ENCODE measurements around the gene FAM110D. TPM values are rescaled to one million over a fixed set of nuclear protein-coding genes. Genes with fewer than 3 reads are reported as not detected.

FAM110D gene
- total and polyA plus RNA-seq, 2 of the 8 experiments (the other 6 are each of a cell fraction or from before 2014, with no cell fraction given), result 0.21 to 0.48 TPM

DNA sequence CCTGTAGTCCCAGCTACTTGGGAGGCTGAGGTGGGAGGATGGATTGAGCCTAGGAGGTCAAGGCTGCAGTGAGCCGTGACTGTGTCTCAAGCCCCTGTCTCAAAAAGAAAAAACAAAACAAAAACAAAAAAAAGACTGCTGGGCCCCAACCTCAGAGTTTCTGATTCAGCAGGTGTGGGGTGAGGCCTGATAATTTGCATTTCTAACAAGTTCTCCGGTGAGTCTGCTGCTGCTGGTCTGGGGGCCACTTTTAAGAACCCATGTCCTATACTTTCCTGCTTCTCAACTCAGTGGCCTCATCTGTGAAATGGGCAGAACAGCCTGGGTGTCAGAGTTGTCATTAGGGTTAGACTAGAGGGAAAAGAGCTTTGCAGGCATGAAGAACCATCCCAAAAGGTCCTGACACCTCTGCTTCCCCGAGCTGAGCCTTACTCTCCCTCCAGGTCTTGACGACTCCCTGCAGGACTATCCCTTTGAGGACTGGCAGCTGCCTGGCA is 21.2 kb downstream of the FAM110D start (continued):
- TF ChIP-seq, protein P1, sequence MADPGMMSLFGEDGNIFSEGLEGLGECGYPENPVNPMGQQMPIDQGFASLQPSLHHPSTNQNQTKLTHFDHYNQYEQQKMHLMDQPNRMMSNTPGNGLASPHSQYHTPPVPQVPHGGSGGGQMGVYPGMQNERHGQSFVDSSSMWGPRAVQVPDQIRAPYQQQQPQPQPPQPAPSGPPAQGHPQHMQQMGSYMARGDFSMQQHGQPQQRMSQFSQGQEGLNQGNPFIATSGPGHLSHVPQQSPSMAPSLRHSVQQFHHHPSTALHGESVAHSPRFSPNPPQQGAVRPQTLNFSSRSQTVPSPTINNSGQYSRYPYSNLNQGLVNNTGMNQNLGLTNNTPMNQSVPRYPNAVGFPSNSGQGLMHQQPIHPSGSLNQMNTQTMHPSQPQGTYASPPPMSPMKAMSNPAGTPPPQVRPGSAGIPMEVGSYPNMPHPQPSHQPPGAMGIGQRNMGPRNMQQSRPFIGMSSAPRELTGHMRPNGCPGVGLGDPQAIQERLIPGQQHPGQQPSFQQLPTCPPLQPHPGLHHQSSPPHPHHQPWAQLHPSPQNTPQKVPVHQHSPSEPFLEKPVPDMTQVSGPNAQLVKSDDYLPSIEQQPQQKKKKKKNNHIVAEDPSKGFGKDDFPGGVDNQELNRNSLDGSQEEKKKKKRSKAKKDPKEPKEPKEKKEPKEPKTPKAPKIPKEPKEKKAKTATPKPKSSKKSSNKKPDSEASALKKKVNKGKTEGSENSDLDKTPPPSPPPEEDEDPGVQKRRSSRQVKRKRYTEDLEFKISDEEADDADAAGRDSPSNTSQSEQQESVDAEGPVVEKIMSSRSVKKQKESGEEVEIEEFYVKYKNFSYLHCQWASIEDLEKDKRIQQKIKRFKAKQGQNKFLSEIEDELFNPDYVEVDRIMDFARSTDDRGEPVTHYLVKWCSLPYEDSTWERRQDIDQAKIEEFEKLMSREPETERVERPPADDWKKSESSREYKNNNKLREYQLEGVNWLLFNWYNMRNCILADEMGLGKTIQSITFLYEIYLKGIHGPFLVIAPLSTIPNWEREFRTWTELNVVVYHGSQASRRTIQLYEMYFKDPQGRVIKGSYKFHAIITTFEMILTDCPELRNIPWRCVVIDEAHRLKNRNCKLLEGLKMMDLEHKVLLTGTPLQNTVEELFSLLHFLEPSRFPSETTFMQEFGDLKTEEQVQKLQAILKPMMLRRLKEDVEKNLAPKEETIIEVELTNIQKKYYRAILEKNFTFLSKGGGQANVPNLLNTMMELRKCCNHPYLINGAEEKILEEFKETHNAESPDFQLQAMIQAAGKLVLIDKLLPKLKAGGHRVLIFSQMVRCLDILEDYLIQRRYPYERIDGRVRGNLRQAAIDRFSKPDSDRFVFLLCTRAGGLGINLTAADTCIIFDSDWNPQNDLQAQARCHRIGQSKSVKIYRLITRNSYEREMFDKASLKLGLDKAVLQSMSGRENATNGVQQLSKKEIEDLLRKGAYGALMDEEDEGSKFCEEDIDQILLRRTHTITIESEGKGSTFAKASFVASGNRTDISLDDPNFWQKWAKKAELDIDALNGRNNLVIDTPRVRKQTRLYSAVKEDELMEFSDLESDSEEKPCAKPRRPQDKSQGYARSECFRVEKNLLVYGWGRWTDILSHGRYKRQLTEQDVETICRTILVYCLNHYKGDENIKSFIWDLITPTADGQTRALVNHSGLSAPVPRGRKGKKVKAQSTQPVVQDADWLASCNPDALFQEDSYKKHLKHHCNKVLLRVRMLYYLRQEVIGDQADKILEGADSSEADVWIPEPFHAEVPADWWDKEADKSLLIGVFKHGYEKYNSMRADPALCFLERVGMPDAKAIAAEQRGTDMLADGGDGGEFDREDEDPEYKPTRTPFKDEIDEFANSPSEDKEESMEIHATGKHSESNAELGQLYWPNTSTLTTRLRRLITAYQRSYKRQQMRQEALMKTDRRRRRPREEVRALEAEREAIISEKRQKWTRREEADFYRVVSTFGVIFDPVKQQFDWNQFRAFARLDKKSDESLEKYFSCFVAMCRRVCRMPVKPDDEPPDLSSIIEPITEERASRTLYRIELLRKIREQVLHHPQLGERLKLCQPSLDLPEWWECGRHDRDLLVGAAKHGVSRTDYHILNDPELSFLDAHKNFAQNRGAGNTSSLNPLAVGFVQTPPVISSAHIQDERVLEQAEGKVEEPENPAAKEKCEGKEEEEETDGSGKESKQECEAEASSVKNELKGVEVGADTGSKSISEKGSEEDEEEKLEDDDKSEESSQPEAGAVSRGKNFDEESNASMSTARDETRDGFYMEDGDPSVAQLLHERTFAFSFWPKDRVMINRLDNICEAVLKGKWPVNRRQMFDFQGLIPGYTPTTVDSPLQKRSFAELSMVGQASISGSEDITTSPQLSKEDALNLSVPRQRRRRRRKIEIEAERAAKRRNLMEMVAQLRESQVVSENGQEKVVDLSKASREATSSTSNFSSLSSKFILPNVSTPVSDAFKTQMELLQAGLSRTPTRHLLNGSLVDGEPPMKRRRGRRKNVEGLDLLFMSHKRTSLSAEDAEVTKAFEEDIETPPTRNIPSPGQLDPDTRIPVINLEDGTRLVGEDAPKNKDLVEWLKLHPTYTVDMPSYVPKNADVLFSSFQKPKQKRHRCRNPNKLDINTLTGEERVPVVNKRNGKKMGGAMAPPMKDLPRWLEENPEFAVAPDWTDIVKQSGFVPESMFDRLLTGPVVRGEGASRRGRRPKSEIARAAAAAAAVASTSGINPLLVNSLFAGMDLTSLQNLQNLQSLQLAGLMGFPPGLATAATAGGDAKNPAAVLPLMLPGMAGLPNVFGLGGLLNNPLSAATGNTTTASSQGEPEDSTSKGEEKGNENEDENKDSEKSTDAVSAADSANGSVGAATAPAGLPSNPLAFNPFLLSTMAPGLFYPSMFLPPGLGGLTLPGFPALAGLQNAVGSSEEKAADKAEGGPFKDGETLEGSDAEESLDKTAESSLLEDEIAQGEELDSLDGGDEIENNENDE (IDR thresholded peaks at IDR 0.05; ENCODE audit: insufficient replicate concordance, low read length), result no peak
- TF ChIP-seq BRCA1 (IDR thresholded peaks at IDR 0.05; ENCODE audit: low read depth, low read length) (no peak), RAD21 (IDR thresholded peaks at IDR 0.05 in 1 of 2, conservative IDR thresholded peaks at IDR 0.05 in 1 of 2; ENCODE audit: low read depth in 2 of 2, low read length in 2 of 2) (no peak), EP300 (IDR thresholded peaks at IDR 0.05; ENCODE audit: borderline replicate concordance in 1 of 2, low read depth in 2 of 2, low read length in 2 of 2) (no peak), GTF2F1 (IDR thresholded peaks at IDR 0.05; ENCODE audit: borderline replicate concordance, low read depth, low read length) (no peak), SIX5 (IDR thresholded peaks at IDR 0.05; ENCODE audit: low read depth, low read length) (no peak), SP4 (IDR thresholded peaks at IDR 0.05; ENCODE audit: low read length) (no peak), MAFK (IDR thresholded peaks at IDR 0.05; ENCODE audit: low read depth, low read length) (no peak), CBX5 (IDR thresholded peaks at IDR 0.05; ENCODE audit: low read depth, low read length) (no peak), CBX8 (IDR thresholded peaks at IDR 0.05; ENCODE audit: borderline replicate concordance, low read depth, low read length) (no peak)
- TF ChIP-seq, protein P2, sequence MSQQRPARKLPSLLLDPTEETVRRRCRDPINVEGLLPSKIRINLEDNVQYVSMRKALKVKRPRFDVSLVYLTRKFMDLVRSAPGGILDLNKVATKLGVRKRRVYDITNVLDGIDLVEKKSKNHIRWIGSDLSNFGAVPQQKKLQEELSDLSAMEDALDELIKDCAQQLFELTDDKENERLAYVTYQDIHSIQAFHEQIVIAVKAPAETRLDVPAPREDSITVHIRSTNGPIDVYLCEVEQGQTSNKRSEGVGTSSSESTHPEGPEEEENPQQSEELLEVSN (IDR thresholded peaks at IDR 0.05), result no peak
